GM19240 (cell line): ENCODE results near the gene RSPO4.
"Not testable (repeated sequence)": the region's sequence is repeated elsewhere in the genome, so short reads cannot be mapped to it uniquely, and the experiment has no call there.

Source experiments
- DNase-seq: peaks from one replicate; pipeline ENCODE4 v3.0.0; 2011; ENCODE audit warnings: low spot score; ENCODE audit not compliant: insufficient read length

The RSPO4 gene

DNA sequence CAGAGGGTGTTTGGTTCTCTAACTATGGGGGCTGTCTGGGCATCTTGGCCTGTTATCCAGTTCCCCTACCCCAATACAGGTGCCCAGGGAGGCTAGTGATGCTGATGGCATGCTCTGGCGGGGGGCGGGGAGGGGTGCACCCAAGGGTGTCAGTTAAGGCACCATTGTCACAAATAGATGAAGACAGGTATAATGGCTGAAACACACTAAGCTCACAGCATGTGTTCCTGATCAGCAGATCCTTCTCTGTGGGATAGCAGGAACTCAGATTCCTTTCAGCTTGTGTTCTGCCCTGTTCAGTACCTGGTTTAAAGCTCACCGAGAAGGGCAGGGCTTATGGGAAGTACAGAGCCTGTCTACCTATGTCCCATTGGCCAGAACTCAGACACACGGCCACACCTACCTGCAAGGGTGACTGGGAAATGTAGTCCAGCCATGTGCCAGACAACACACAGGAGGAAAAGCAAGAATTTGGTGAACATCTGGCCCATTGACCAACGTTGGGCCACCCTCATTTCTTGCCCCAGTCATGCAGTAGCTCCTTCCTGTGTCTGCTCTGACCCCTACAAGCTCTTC lies 3.4 kb upstream of the RSPO4 start:
- DNase-seq = peak; percentile 61

- no peak for DNase-seq
Measured at GRCh38 chr20:1003920-1004697, 2.0 kb upstream of the RSPO4 start.

DNA sequence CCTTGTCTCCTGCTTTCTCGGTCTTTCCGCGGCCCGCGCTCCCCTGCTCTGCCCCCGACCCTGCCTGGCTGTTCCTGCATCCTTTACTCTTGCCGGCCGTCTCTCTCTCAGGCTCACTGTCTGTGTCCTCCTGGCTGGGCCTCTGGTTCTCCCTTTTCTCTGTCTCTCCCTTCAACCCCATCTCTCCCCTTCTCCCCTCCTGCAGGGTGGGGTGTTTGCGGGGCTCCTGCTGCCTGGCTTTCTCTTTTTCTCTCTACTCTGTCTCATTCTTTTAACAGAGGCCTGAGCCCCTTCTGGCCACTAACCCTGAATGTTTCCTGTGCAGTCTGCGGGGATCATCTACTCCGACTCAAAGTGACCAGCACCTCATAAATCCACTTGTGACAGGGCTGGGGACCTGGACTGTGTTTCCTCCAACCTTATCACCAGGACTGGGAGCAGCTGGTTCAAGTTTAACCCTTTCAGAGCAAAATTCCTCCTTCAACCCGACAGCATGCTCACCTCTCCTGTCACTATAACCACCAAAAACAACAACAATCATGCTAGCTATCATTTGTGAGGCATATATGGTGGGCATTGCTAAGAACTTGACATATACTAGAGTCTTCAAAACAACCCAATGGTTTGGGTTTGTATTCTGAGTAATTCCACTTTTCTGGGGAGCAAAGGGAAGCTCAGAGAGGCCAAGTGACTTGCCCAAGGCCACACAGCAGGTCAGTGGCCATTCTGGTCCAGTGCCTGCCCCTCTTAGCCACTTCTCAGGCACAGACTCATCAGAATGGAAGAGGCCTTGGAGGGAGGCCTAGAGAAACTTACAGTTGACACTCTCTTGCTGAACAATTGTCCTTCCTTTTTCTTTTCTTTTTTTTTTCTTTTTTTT lies 811 bp upstream of the RSPO4 start:
- no peak for DNase-seq

DNA sequence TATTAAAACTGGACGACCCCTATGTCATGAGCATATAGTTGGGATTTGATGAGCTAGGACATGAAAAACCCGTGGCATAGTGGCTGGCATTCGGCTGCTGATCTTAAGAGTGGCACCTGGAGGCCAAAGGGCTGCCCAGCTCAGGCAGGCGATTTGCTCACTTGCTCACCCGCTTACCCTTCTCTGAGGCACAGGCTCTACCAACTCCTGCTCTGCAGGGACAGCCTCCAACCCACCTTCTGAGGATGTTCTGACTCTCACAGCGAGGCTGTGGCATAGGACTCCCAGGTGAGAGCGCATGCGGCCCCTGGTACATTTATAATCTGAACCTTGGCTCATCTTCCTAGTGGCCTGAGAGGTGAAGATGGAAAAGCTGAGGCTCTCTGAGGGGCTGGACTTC lies 995 bp downstream of the RSPO4 start:
- DNase-seq = no peak

DNA sequence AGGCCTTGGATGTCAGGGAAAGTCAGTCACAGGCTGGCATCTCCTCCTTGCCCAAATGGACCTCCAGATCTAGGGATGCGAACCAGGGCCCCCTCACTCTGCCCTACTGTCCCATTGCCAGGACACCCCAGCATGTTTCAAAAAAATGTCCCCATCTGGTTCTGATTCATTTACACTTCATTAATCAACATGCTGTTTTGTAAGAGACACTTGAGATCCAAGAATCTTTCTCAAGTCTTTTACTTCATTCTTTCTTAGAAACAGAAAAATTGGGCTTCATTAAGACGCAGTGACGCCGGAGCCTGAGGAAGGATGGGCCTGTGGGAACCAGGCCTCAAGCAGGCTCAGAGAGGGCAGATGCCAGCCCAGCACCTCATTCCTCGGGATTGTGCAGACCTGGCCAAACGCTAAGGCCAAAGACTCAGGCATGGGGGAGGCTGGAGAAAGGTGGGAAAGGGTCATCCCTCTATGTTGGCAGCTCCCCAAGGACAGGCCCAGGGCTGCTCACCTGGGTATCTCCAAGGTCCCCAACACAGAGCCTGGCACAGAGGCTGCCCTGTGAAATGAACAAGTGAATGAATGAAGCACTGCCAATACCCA lies 3.8 kb downstream of the RSPO4 start:
- no peak for DNase-seq

- no peak for DNase-seq
Measured at GRCh38 chr20:997486-997885, 4.6 kb downstream of the RSPO4 start.

GRCh38 chr20:997016-997415 lies 5.1 kb downstream of the RSPO4 start:
- DNase-seq = no peak

DNA sequence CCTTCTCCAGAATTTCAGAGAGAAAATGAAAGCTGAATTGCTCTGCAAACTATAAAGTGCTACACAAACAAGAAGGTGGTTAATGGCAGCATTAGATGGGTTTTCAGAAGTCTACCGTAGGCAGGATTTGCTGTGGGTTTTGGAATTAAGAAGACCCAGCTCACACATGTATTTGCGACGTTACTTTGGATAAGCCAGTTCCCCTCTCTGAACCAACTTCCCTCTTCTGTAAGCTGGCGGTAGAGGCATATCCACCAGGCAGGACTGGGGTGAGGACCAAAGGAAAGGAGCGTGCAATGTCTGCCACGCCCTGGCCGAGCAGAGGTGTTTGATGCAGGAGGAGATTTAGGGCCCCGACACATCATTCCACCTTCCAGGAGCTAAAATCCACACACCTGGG lies 6.9 kb downstream of the RSPO4 start:
- DNase-seq = no peak

GRCh38 chr20:992801-993535 lies 9.1 kb downstream of the RSPO4 start:
- no peak for DNase-seq

- DNase-seq = no peak
Measured at GRCh38 chr20:991850-992249, 10.3 kb downstream of the RSPO4 start.

GRCh38 chr20:990293-990959 lies 11.7 kb downstream of the RSPO4 start:
- no peak for DNase-seq

- DNase-seq = no peak
Measured at GRCh38 chr20:988272-988671, 13.8 kb downstream of the RSPO4 start.

GRCh38 chr20:987677-988076 lies 14.4 kb downstream of the RSPO4 start:
- no peak for DNase-seq

GRCh38 chr20:986733-987355 lies 15.3 kb downstream of the RSPO4 start:
- no peak for DNase-seq

- not testable (repeated sequence) for DNase-seq
Measured at GRCh38 chr20:984994-985393, 17.1 kb downstream of the RSPO4 start.

- DNase-seq = no peak
Measured at GRCh38 chr20:982754-983153, 19.4 kb downstream of the RSPO4 start.

- DNase-seq = no peak
Measured at GRCh38 chr20:977021-977420, 25.1 kb downstream of the RSPO4 start.

- DNase-seq = no peak
Measured at GRCh38 chr20:976033-976432, 26.1 kb downstream of the RSPO4 start.

DNA sequence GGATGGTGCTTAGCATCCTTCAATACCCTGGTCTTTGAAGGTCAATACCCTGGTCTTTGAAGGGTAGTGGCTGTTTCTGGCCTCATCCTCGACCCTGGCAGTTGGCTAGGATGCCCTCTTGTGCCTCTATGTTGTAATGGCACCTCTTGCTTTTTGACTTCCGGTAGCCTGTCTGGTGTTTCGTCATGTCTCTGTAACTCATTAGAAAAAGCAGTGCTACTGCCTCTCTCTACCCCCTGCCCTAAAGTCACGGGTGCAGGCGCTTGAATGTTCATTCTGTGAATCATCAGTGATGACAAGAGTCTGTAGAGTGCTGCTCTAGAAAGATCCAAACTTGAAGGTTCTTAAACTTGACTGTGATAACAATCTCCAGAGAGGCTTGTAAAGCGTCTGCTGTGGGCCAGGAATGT lies 28.3 kb downstream of the RSPO4 start:
- peak; percentile 60 for DNase-seq

GRCh38 chr20:972256-972655 lies 29.9 kb downstream of the RSPO4 start:
- no peak for DNase-seq
